HG03469 (cell line): ENCODE results near the gene ACSL6.

Source experiments
- ATAC-seq: cut with Tn5 transposase; IDR thresholded peaks from one replicate; pipeline ENCODE4 v1.9.1; 2021; ENCODE audit warnings: mild to moderate bottlenecking, moderate library complexity, moderate number of reproducible peaks; ENCODE audit not compliant: unreplicated experiment

ACSL6 gene

DNA sequence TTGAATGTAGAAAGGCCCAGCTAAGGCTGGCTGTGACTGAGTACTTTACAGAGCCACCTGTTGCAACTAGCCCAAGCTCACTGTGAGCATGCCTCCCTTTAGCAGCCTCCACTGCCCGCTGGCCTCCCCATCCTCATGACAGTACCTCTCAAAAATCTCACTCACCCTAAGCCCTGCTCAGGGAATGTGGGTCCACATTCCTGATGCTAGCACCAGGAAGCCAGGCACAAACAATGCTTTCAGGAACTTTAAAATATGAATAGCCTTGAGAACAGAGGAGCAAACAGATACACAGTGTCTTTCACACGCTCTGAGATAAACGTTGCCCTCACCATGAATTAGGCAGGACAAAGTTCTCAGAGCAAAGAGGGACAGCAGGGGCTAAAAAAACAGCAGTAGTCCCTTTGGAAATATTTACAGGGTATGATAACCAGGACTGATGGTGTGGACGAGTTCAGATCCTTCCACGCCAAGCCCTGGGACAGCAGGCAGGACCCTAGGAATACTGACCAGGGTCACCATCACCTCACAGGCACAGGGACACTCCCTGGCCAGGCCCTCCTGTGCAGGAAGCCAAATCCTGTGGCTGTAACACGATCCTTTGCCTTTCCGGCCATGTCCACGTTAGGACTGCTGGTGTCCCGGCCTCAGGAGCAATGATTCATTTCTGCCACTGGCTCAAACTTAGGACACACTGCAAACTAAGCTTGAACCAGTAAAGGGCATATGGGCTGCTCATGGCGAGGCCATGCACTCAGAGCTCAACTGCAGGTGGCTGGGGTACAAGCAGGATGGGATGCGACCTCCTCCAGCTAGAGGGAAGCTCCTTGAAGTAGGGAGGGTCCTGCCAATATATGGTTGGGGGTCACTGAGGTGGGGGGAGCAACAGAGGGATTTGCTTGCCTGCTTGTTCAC, 9.6 kb downstream of the ACSL6 start:
- ATAC-seq, result no peak

DNA sequence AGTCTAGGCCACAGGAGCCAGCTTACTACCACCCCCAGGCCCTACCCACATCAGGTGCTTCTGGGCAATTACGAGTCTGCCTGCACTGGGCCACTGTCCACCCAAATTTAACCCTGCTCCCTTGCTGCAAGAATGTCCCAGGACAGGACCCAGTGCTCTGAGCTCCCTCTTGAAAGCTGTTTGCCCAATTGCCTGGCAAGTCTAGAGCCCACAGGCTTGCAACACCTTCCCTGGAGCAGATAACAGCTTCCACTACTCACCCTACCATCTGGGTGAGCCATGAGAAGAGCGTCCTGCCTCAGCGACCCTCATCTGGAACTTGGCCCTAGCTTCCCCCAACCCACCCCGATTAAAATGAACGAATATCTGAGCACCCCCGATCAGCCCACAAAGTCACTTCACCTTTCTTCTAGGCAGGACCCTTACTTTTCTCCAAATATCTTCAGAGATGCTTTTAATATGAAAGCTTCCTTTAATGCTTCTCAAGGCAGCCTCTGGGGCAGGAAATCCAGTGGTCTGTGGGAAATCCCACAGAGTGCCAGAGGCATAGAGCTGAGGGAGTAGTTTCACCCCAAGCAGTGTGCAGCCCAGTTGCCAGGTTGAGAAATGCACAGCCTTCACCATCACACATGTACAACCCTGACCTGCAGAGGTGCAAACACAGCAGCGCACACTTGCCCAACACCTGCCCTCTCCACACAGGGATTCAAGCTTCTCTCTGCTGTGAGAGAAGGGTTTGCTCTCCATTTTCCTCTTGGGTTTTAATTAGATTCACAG, 10.6 kb downstream of the ACSL6 start:
- ATAC-seq, result no peak

DNA sequence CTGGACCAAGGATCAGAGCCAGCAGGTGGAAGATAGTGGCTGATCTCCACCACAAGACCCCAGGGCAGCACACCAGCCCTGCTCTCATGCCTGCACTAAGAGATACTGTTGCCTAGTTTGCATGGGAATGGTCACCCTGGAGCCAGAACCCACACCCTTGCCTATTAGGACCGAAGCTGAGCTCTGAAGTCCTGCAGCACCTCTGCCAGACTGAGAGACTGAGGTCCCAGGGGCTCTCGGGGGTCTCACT, 11.3 kb downstream of the ACSL6 start:
- ATAC-seq, result no peak

DNA sequence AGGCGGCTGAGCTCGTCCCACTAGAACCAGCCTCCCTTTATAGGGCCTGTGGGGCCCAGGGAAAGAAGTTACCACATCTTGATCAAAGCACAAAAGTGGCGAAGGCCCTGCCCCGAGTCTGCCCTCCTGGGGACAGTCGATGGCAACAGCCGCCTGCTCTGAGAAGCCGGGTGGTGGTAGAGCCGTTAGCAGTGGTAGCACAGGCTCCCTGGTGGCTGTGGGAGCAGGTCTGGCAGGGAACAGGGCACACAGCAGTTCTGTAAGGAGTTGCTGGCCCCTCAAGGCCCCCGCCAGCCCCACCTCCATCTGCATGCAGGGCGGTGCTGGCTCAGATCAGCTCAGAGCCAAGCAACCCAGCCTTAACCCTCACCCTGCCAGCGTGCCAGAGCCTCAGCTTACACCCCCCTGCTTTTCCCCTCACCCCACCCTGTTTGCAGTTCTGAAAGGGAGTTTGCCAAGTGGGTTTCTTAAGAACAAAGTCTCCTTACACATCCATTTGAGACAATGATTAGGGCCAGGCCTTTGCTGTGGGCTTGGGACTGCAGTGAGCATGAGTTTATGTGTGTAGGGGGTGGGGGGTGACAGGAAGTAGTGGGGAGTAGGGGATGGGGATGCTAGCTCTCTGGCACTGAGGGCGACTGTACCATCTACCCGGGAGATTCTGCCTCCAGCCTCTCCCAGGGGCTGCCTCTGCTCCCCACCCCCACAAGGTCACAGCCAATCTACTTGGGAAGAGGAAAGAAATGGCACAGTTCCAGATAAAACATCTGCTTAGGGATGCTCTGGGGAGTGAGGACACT, 11.8 kb downstream of the ACSL6 start:
- ATAC-seq, result no peak

DNA sequence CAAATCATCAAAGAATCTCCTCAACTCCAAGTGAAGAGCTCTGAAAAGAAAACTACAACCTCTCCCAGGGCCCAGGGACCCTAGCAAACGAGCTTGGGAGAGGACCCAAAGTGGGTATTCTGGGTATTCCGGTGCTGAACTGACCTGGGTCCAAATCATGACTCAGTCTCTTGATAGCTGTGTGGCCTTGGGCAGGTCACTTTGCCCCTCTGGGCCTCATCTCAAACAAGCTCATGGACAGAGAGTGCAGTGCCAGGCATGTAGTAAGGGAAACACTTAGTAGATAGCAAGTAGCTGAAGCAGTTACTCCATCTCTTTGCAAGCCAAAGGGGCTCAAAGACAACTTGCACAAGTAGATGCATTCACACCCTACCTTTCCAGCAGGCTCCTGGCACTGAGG, 12.4 kb downstream of the ACSL6 start:
- no peak for ATAC-seq

DNA sequence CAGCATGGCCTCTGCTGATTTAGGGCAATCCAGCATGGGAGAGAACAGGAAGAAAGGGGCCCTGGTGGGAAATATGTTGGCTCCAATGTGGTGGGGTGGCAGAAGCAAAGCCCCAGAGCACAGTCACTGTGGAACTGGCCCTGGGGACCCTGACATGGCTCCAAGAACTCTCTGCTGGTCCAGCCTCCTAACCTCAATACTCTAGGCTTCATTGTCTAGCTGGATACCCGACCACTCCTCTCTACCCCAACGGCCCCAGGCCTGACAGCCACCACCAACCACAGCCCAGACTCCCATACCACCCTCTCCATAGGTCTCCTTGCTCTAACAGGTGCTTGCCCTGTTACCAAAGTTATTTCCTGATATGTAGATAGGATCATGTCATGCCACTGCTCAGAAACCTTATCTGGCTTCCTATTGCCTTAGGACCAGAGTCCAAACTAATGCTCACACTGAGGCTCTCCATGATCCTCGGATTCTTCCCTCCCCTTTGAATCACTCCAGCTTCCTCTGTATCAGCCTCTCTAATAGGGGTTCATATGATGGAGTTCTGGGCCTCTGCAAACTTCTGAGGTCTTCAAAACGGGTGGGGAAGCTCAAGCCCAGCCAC, 12.9 kb downstream of the ACSL6 start:
- ATAC-seq, result no peak

DNA sequence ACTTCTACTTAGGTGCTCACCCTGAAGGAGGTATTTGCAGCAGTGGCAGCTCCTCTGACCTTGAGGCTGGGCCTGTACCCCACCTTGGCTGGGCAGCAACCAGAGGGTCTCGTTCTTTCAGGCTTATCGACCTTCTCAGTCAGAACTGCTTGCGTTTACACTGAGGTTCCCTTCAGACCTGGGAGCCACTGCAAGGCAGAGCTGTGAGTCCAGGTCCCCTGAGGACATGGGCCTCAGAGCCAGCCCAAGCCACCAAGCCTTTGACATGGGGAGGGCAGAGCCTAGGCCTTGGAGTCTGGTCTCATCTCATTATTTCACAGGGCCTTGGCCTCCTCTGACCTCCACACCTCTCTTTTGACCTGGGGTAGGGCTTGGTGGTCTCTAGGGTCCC, 13.7 kb downstream of the ACSL6 start:
- ATAC-seq, result no peak

DNA sequence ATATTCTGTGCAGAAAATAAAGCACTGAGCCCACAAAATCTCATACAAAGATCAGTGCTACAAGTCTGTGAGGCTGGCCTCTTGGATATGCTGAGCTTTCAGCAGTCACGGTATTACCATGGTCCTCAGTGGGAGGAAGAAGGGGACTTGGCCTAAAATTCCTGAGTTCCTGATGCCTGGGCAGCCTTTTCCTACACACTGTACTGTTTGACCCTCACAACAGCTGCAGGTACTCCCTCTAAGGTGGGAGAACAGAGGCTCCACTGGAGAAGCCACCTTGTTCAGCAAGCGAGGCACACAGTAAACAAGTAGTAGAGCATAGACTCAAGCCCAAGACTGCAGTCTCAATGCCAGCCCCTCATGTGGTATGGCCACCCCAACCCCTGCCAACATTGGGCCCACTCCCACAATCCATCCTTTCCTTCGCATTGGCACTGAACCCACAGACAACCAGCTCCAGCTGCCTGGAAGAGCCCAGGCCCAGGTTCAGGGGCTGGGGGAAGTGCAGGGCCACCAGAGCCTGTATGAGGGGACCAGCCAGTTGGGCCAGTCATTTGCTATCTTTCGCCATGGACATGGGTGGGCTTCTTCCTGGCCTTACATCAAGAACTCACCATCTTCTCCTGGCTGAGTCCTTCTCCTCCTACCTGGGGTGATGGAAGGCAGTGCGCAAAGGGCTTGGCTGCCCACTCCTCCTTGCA, 14.3 kb downstream of the ACSL6 start:
- no peak for ATAC-seq

DNA sequence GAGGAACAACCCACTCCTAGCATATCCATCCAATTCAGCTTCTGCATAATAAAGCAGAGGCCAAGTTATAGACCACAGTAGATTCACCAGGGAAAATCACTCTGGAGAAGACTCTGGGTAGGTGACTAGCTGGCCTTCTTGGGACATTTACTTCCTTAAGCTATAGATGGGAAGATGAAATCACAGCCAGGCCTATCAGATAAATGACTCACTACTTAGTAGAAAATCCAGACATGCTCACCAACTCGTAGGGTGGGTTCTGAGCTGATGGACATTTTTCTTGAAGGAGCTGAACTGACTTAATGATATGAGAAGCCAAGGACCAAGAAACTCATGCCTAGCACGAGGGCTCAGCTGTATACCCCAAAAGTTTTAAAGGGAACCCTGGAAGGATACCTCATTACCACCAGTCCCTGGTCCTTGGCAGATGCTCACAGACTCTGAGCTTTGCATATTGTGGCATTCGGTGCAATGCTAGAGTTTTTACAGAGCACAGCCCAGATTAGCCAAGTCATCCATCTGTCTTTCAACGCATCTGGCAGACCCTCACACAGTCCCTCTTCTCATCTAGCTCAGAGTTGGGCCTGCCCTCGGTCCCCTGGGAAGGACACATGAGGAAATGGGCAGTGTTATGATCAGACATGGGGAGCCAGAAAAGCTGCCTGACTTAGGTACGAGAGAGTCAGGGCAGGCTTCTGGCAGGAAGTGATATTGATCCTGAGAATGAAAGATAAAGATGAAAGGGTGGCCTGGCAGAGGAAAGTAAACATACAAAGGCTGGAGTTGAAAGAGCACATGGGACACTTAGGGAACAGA, 15.0 kb downstream of the ACSL6 start:
- ATAC-seq, result no peak

DNA sequence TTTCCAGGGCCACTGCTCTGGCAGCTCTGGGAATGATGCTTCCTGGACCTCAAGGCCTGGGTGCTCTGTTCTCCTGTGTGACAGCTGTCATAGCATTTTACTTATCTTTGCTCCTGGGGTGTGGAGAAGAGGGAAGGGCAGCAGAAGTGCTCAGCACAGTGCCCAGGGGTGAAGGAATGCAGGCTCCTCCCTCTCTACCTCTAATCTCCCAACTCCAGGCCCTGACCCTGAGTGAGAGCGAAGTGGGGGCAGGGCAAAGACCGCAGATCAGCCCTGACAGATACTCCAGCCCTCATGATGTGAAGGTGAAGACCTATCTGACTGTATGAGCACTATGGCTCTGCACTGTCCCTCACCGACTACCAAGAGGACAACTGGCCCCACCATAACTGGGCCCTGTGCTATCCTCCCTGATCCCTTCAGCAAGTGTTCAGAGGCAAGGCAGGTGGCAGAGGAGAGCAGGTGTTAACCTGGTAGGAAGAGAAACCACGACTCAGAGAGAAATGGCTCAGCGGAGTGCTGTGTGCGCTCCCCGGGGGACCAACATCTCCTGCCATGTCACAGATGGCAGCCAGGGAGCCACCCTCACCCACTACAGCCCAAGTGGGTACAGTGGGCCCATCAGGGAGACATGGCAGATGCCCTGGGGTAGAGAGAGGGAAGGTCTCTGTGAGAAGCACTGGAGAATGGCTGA, 16.8 kb downstream of the ACSL6 start:
- no peak for ATAC-seq

DNA sequence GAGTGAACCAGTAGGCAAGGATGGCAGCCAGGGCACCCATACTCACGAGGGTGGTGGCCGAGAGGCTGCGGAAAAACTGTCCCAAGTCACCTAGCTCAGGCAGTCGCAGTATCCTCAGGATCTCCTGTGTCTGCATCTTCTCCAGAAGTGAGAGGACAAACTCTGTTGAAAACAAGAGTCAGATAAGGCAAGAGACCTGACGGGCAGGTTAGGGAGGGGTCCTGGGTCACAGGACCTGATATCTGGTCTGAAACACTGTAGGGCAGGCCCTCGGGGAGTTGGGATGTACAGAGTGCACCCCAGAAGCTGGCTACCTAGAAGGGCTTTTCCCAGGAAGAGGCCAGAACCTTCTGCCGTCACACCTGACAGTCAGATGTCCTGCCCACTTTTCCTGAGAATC, 17.4 kb downstream of the ACSL6 start:
- ATAC-seq, result no peak

DNA sequence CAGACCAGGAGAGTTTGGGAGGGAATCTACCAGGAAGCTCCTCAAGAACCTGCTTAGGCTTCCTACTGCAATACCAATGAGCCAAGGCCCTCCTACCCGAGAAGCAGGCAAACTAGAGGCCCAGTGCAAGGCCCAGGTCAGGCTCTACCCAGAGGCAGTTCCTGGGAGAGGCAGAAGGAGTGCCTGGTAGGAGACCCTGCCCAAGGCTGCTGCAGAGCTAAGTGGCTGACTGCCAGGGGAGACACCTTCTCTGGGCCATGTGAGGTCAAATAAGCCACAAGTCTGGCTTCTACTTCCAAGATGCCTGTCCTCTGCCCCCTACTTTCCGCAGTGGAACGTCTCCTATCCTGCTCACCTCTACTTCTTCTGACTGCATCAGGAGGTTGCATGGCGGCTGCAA, 17.8 kb downstream of the ACSL6 start:
- no peak for ATAC-seq

DNA sequence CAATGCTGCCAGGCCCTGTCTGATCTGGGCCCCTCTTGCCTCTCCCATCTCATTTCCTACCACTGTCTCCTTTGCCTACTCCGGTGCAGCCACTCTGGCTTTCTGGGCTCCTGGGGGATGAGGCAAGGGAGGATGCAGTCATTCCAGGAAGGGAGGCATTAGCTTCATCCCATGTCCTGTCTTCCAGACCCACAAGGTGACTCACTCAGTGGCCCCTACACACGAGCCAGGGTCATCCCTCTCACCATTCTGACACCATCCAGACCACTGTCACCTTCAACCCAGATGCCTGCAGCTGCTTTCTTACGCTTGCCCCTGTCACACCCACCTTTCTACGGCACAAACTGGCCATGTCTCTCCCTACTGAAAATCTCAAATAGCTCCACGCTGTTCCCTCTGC, 19.1 kb downstream of the ACSL6 start:
- ATAC-seq, result no peak

DNA sequence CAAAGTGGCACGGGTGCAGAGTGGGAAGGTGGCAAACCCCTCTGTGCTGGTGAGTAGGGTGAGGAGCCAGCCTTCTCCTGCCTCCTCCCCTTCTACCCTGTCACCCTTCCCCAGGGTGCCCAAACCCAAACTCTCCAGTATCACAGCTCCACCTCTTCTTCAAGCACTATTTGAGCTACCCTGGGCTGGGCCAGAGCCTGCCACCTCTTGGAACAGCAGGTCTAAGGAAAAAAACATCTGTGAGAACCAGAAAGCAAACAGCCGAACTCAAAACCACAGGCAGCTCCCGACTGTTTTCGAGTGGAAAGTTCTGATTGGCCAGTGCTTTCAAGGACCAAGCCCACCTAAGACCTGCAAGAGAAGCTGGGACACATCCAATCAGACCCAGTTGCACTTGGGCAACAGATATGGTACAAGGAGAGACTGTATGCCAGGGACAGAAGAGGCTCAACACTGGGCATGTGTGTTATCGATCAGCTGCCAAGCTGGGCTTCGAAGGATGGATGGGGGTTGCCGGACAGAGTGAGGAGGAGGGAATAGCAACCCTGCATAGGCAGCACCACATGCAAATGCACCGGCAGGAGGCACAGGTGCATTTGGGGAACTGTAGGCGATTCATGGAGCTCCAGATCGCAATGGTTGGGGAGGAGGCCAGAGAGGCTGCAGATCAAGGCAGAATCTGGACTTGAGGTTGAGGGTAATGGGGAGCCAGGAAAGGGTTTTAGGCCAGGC, 19.7 kb downstream of the ACSL6 start:
- ATAC-seq, result no peak

DNA sequence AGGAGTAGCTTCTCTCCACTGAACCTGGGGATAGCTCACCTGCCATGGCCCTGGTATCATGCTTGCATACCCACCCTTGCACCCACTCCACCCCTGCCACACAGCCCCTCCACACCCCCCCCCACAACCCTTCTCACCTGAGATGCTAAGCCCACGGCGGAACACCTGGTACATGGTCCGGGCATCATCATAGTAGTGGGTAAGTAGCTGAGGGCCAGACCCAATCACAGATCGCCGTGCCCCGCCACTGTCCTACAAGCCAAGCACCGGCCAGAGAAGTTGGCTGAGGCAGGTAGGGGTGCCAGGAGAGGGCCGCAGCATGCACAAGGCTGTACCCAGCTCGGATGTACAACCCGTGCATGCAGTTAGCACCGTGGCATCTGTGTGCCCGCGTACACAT, 20.7 kb downstream of the ACSL6 start:
- ATAC-seq, result no peak

DNA sequence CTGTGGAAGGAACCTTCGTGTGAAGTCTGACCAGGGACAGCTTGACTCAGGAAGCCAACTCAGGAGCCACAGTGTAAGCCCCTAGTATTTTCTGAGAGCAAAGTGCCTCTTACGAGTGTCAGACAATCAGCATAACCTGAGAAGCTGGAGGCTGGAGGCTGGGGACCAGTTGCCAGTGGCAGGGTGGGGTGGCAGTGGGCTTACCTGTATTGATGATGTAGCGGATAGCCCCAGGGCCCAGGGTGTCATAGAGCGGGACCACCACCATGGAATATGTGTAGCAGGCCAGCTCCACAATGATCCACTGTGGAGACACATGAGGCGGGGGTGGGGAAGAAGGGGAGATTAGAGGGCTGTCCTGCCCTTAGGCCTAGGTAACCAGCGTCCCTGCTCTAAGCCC, 22.9 kb downstream of the ACSL6 start:
- no peak for ATAC-seq

DNA sequence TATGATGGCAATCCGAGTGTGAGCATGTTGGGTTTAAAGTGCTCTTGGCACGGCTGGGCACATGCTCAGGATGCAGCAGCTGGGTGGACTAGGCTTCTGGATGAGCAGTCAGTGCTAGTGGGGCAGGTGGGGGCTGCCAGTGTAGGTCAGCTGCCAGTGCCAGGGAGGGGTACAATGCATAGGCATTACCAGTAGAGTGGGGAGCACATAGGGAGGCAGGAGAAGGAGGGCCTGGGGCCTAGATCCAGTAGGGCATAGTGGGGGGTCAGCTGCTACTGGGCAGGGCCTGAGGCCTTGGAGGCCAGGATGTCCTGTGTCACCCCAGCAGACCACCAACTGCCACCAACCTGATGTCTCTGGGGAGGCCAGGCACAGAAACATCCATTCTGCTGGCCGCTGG, 24.2 kb downstream of the ACSL6 start:
- ATAC-seq, result no peak

DNA sequence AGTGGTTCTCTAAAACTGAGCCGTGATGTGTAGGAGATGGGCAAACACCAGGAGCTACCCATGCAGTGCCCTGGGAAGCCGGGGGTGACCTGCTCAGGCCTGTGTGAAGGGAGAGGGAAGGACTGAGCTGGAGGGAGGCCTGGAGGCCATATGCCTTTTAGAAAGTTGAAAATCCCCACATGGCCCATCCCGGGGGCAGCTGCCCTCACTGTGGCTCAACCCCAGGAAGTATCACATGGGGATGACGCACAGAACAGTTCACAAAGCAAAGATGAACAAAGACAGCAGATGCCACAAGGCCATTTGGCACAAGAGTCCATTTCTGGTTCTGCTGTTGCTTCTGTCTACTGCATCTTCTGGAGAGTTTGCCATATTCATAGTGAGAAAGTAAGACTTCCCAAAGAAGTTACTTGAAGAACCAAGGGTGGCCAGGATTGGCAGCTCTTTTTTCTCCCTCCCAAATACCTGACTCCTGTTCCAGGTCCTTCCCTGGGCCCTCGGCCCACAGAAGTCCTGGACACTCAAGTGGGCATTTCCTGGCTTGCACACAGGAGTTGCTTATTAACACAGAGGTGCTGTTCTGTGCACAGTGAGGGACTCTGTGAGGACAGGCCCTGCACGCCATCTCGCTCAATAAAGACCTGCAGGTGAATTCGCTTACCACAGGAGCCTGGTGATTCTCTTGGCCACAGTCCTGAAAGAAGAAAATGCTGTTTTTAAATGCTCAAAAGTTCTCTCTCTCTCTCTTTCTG, 25.1 kb downstream of the ACSL6 start:
- ATAC-seq, result no peak
